Stimulated activated CD4-positive, alpha-beta T cell treated with anti-CD3 and anti-CD28 coated beads, Interleukin-2, amount 100 ng/mL, for 4 hours (primary cell): Measurements from ENCODE around the gene WDR59.
"Not testable (repeated sequence)": the region's sequence is repeated elsewhere in the genome, so short reads cannot be mapped to it uniquely, and the experiment has no call there.

Experiments
- DNase-seq: peaks from one replicate; pipeline ENCODE4 v3.0.0-alpha.2; 2020; ENCODE audit warnings: low read depth

WDR59 gene

GRCh38 chr16:74984529-74985296 lies at the start of gene WDR59:
TSS of gene WDR59 (minus strand) at chr16:74985123. CDS start at chr16:74985017, 106 bp downstream.
- peak; percentile 99 for DNase-seq

GRCh38 chr16:75032655-75033054 lies 47.7 kb upstream of the WDR59 start:
- DNase-seq = no peak

GRCh38 chr16:75029854-75030253 lies 44.9 kb upstream of the WDR59 start:
- no peak for DNase-seq

- no peak for DNase-seq
Measured at GRCh38 chr16:75028544-75029135, 43.7 kb upstream of the WDR59 start.

GRCh38 chr16:75027520-75028300 lies 42.8 kb upstream of the WDR59 start:
- no peak for DNase-seq

GRCh38 chr16:75026892-75027391 lies 42.0 kb upstream of the WDR59 start:
- no peak for DNase-seq

- DNase-seq = not testable (repeated sequence)
Measured at GRCh38 chr16:75026239-75026891, 41.4 kb upstream of the WDR59 start.

GRCh38 chr16:75025761-75026160 lies 40.8 kb upstream of the WDR59 start:
- no peak for DNase-seq

- no peak for DNase-seq
Measured at GRCh38 chr16:75024594-75024993, 39.7 kb upstream of the WDR59 start.

- no peak for DNase-seq
Measured at GRCh38 chr16:75024182-75024581, 39.3 kb upstream of the WDR59 start.

GRCh38 chr16:75023009-75023408 lies 38.1 kb upstream of the WDR59 start:
- no peak for DNase-seq

GRCh38 chr16:75022567-75022966 lies 37.6 kb upstream of the WDR59 start:
- DNase-seq = no peak

GRCh38 chr16:75021410-75021809 lies 36.5 kb upstream of the WDR59 start:
- no peak for DNase-seq

- no peak for DNase-seq
Measured at GRCh38 chr16:75019586-75019985, 34.7 kb upstream of the WDR59 start.

- DNase-seq = no peak
Measured at GRCh38 chr16:75019007-75019406, 34.1 kb upstream of the WDR59 start.

GRCh38 chr16:75017670-75018525 lies 33.0 kb upstream of the WDR59 start:
- no peak for DNase-seq

- not testable (repeated sequence) for DNase-seq
Measured at GRCh38 chr16:75016451-75017081, 31.6 kb upstream of the WDR59 start.

GRCh38 chr16:75014318-75014717 lies 29.4 kb upstream of the WDR59 start:
- DNase-seq = no peak

- not testable (repeated sequence) for DNase-seq
Measured at GRCh38 chr16:75013123-75013522, 28.2 kb upstream of the WDR59 start.

GRCh38 chr16:75012380-75013081 lies 27.6 kb upstream of the WDR59 start:
- DNase-seq = no peak
